H1 (cell line): ENCODE results near the gene ANKRD29. TPM values are rescaled to one million over a fixed set of nuclear protein-coding genes. Genes with fewer than 3 reads are reported as not detected.

Source experiments
- CTCF ChIA-PET: fragments of 300-600 bp; sonication (Branson Sonifier 250); formaldehyde crosslinking; loops from one replicate; lab custom pipeline; 2021; ENCODE audit not compliant: partially characterized antibody; lab: Charles Lee
- POLR2A ChIA-PET: fragments of 300-600 bp; sonication (Branson Sonifier 250); formaldehyde crosslinking; loops from one replicate; lab custom pipeline; 2021; ENCODE audit warnings: inconsistent platforms; ENCODE audit not compliant: partially characterized antibody; lab: Charles Lee
- DNase-seq, 2 experiments: peaks; one replicate each; pipeline versions ENCODE4 v3.0.0 to v3.0.0-alpha.2; 2010 to 2022; ENCODE audit warnings: low spot score in 2 of 2, low read depth in 1 of 2, mixed read lengths in 1 of 2
- FAIRE-seq: peaks from 2 replicates; lab custom pipeline; 2011; peaks lifted over from hg19 to GRCh38; lab: Jason Lieb, UNC
- H2AFZ ChIP-seq: 2 replicates; pipeline ENCODE4 v1.8.1; 2012; ENCODE audit warnings: low read length, inconsistent platforms
- H2AK5ac ChIP-seq: 2 replicates; pipeline ENCODE4 v1.6.1; 2013; ENCODE audit warnings: low read depth, low read length
- H2BK120ac ChIP-seq: replicated peaks from 2 replicates; pipeline ENCODE3; 2013; ENCODE audit warnings: low read depth, low read length, inconsistent platforms
- H2BK12ac ChIP-seq: 2 replicates; pipeline ENCODE4 v1.6.1; 2013; ENCODE audit warnings: low read depth, low read length
- H2BK15ac ChIP-seq: 2 replicates; pipeline ENCODE4 v1.6.1; 2013; ENCODE audit warnings: low read length
- H2BK20ac ChIP-seq: 2 replicates; pipeline ENCODE4 v1.6.1; 2013; ENCODE audit warnings: low read length
- H2BK5ac ChIP-seq: 2 replicates; pipeline ENCODE4 v1.6.1; 2013; ENCODE audit warnings: low read depth, low read length
- H3K14ac ChIP-seq: 2 replicates; pipeline ENCODE4 v1.6.1; 2013; ENCODE audit warnings: inconsistent platforms; ENCODE audit not compliant: insufficient read length
- H3K18ac ChIP-seq: 2 replicates; pipeline ENCODE4 v1.6.1; 2013; ENCODE audit warnings: low read length; ENCODE audit errors: extremely low read depth
- H3K23ac ChIP-seq: 2 replicates; pipeline ENCODE4 v1.6.1; 2013; ENCODE audit warnings: inconsistent platforms; ENCODE audit not compliant: insufficient read length
- H3K23me2 ChIP-seq: 2 replicates; pipeline ENCODE4 v1.6.1; 2013; ENCODE audit warnings: low read depth, low read length
- H3K27ac ChIP-seq: 2 replicates; pipeline ENCODE4 v1.6.1; 2011; ENCODE audit warnings: low read depth, low read length, inconsistent platforms
- H3K27me3 ChIP-seq, 4 experiments: replicated peaks in 1 of 4; 1 replicate in 1 of 4; 2 replicates in 3 of 4; pipeline versions ENCODE4 v1.6.1 to v1.8.1; 2011 to 2013; ENCODE audit warnings: low read length in 3 of 4, mild to moderate bottlenecking in 3 of 4, inconsistent platforms in 2 of 4, mixed read lengths in 2 of 4, moderate library complexity in 1 of 4; ENCODE audit not compliant: control insufficient read depth in 3 of 4, insufficient read depth in 3 of 4; ENCODE audit errors: extremely low read depth in 1 of 4
- H3K36me3 ChIP-seq, 4 experiments: 2 replicates each; pipeline versions ENCODE4 v1.6.1 to v1.8.1; 2011 to 2013; ENCODE audit warnings: mild to moderate bottlenecking in 4 of 4, low read length in 3 of 4, moderate library complexity in 2 of 4, control low read depth in 1 of 4, inconsistent platforms in 1 of 4; ENCODE audit not compliant: insufficient read depth in 4 of 4, control insufficient read depth in 2 of 4
- H3K4ac ChIP-seq: replicated peaks from 2 replicates; pipeline ENCODE3; 2013; ENCODE audit warnings: low read length, low read depth, mixed read lengths, inconsistent platforms; ENCODE audit not compliant: insufficient read length
- H3K4me1 ChIP-seq, 4 experiments: replicated peaks in 1 of 4; 1 replicate in 1 of 4; 2 replicates in 3 of 4; pipeline versions ENCODE4 v1.6.1 to v1.8.1; 2011 to 2013; ENCODE audit warnings: low read length in 3 of 4, inconsistent platforms in 2 of 4, mixed read lengths in 1 of 4; ENCODE audit not compliant: insufficient read depth in 4 of 4, control insufficient read depth in 3 of 4
- H3K4me2 ChIP-seq, 2 experiments: 2 replicates each; pipeline versions ENCODE4 v1.6.1 to v1.8.1; 2011 to 2013; ENCODE audit warnings: low read depth in 2 of 2, low read length in 2 of 2, control low read depth in 1 of 2, inconsistent platforms in 1 of 2, mild to moderate bottlenecking in 1 of 2; ENCODE audit not compliant: insufficient read depth in 1 of 2
- H3K4me3 ChIP-seq, 4 experiments: fragments of 200-600, 300-600 bp in 1 of 4; sonication (generic), shearing (Covaris generic), sonication (Bioruptor Twin) in 1 of 4; 2 replicates each; pipeline versions ENCODE4 v1.5.1 to v1.8.1; 2011 to 2016; ENCODE audit warnings: low read length in 4 of 4, low read depth in 3 of 4, control low read depth in 2 of 4, inconsistent platforms in 2 of 4, mild to moderate bottlenecking in 2 of 4, mixed read lengths in 1 of 4, moderate library complexity in 1 of 4; ENCODE audit not compliant: insufficient read depth in 2 of 4; ENCODE audit errors: extremely low read depth in 1 of 4
- H3K56ac ChIP-seq: replicated peaks from 2 replicates; pipeline ENCODE3; 2013; ENCODE audit warnings: low read depth, mild to moderate bottlenecking, mixed read lengths, low read length, inconsistent platforms; ENCODE audit not compliant: insufficient read length
- H3K79me1 ChIP-seq: 2 replicates; pipeline ENCODE4 v1.6.1; 2013; ENCODE audit warnings: low read depth, low read length, control low read depth
- H3K79me2 ChIP-seq, 2 experiments: 2 replicates each; pipeline versions ENCODE4 v1.6.1 to v1.8.1; 2012 to 2013; ENCODE audit warnings: low read length in 2 of 2, mild to moderate bottlenecking in 2 of 2, inconsistent platforms in 1 of 2; ENCODE audit not compliant: insufficient read depth in 2 of 2, control insufficient read depth in 1 of 2
- H3K9ac ChIP-seq, 4 experiments: replicated peaks in 1 of 4; 1 replicate in 1 of 4; 2 replicates in 3 of 4; pipeline versions ENCODE4 v1.6.1 to v1.8.1; 2011 to 2013; ENCODE audit warnings: low read depth in 3 of 4, low read length in 3 of 4, control low read depth in 2 of 4, mild to moderate bottlenecking in 2 of 4, moderate library complexity in 2 of 4, inconsistent platforms in 1 of 4; ENCODE audit errors: extremely low read depth in 1 of 4
- H3K9me3 ChIP-seq, 2 experiments: 2 replicates each; pipeline versions ENCODE4 v1.6.1 to v1.8.1; 2012 to 2013; ENCODE audit warnings: mild to moderate bottlenecking in 2 of 2, moderate library complexity in 2 of 2, control low read depth in 1 of 2, inconsistent platforms in 1 of 2, low read depth in 1 of 2, low read length in 1 of 2, mixed read lengths in 1 of 2; ENCODE audit not compliant: insufficient read depth in 2 of 2
- H4K20me1 ChIP-seq, 2 experiments: replicated peaks in 1 of 2; 2 replicates each; pipeline versions ENCODE3 to v1.8.1; 2011 to 2013; ENCODE audit warnings: inconsistent platforms in 2 of 2, low read length in 2 of 2, mild to moderate bottlenecking in 1 of 2; ENCODE audit not compliant: insufficient read depth in 2 of 2, control insufficient read depth in 1 of 2
- H4K5ac ChIP-seq: 2 replicates; pipeline ENCODE4 v1.6.1; 2013; ENCODE audit warnings: low read length, low read depth, mixed read lengths, inconsistent platforms; ENCODE audit not compliant: insufficient read length
- H4K8ac ChIP-seq: 2 replicates; pipeline ENCODE4 v1.8.0; 2013; ENCODE audit warnings: mild to moderate bottlenecking, moderate library complexity, low read length, inconsistent platforms; ENCODE audit not compliant: insufficient read depth; ENCODE audit errors: extremely low read depth
- H4K91ac ChIP-seq: replicated peaks from 2 replicates; pipeline ENCODE3; 2013; ENCODE audit warnings: low read length, mixed read lengths, inconsistent platforms; ENCODE audit not compliant: insufficient read length
- E2F6 ChIP-seq: IDR thresholded peaks from 2 replicates; pipeline ENCODE4 v1.6.1; 2012; ENCODE audit warnings: inconsistent platforms
- POLR2AphosphoS5 ChIP-seq: IDR thresholded peaks from 2 replicates; pipeline ENCODE4 v1.6.1; 2011; ENCODE audit warnings: low read depth, low read length
- RNF2 ChIP-seq: fragments of 200-900, 300-1000 bp; sonication (generic); IDR thresholded peaks from 2 replicates; pipeline ENCODE4 v1.7.1; 2016; ENCODE audit warnings: borderline replicate concordance, low read depth, mild to moderate bottlenecking, antibody characterized with exemption, low read length; ENCODE audit not compliant: poor library complexity, severe bottlenecking; ENCODE audit errors: missing control alignments
- TEAD4 ChIP-seq: IDR thresholded peaks from 2 replicates; pipeline ENCODE4 v1.6.1; 2012; ENCODE audit warnings: low read depth, low read length, inconsistent platforms, mixed read lengths
- WGBS, 2 experiments: shearing (Covaris generic) in 1 of 2; methylation state at CpG; one replicate each; pipeline versions ENCODE4 v1.1.6 to v1.1.7; 2013 to 2015; ENCODE audit warnings: low lambda C conversion rate in 2 of 2, mixed read lengths in 2 of 2, inconsistent platforms in 1 of 2, low coverage in 1 of 2, missing lambda C conversion rate in 1 of 2; ENCODE audit not compliant: insufficient replicate concordance in 2 of 2, insufficient coverage in 1 of 2, insufficient read length in 1 of 2; ENCODE audit errors: extremely low coverage in 1 of 2, missing lambda C conversion rate in 1 of 2; 5-methylcytosine and 5-hydroxymethylcytosine counted together
- polyA plus RNA-seq, 7 experiments: library from polyadenylated mRNA; depleted of rRNA in 3 of 7; stranded (reverse) in 5 of 7; unstranded in 2 of 7; fragments of >200 nt in 5 of 7; fragments of 200-250 nt in 2 of 7; gene quantifications; 1 replicate in 5 of 7; 2 replicates in 1 of 7; 4 replicates in 1 of 7; pipeline versions ENCODE4 v1.2.1 to v1.2.3, GENCODE V29; 2011 to 2013; ENCODE audit warnings: missing spikeins in 2 of 7, mixed read lengths in 2 of 7
- total RNA-seq: library from RNA; stranded (reverse); fragmentation: NEBNext Ultra II Directional; extraction: Animal tissue kit (Norgen Biotek cat#: 25700); gene quantifications from 2 replicates; pipeline ENCODE4 v1.2.1, GENCODE V29; 2021

ANKRD29 gene
- total and polyA plus RNA-seq, 2 of the 8 experiments (the other 6 are each of a cell fraction or from before 2014, with no cell fraction given) = 3.0 to 7.3 TPM

- no peak overlapping the region for H3K4me3 ChIP-seq
- no peak overlapping the region for H3K56ac ChIP-seq
- no peaks in the 10 kb centered on the region for H4K20me1 ChIP-seq
- no peaks in the 10 kb centered on the region for H3K79me1 ChIP-seq
- no peak overlapping the region for H3K23ac ChIP-seq
- H4K8ac ChIP-seq = peak overlapping the region; percentile 53; the same call in 1 of the 2 replicates
- no peak overlapping the region for H2BK120ac ChIP-seq
- H3K79me2 ChIP-seq = no peaks in the 10 kb centered on the region
- no peaks in the 10 kb centered on the region for H3K4me1 ChIP-seq
- no peak overlapping the region for H3K14ac ChIP-seq
- no peaks in the 10 kb centered on the region for H3K9me3 ChIP-seq
- WGBS, 2 experiments = 93% methylated on average over 7 of the region's 7 CpGs; no CpG with 5 or more reads in 1 of the 2 experiments
- no peak overlapping the region for H3K4ac ChIP-seq
- H2BK5ac ChIP-seq = no peak overlapping the region
- no peak overlapping the region for H4K91ac ChIP-seq
- H2AFZ ChIP-seq = no peak overlapping the region
- no peak overlapping the region for H3K9ac ChIP-seq
- H2BK12ac ChIP-seq = no peak overlapping the region
- no peak overlapping the region for H2AK5ac ChIP-seq
- no peak overlapping the region for H2BK20ac ChIP-seq
- H3K27ac ChIP-seq = no peak overlapping the region
- no peak overlapping the region for H2BK15ac ChIP-seq
- no peaks in the 10 kb centered on the region for H3K36me3 ChIP-seq
- no peak for DNase-seq
- no peak for FAIRE-seq
- H3K4me2 ChIP-seq = no peak overlapping the region
- ChIA-PET POLR2A (no interaction called here), CTCF (no interaction called here)
- no peaks in the 10 kb centered on the region for H3K27me3 ChIP-seq
- no peak overlapping the region for H4K5ac ChIP-seq
- no peak overlapping the region for H3K18ac ChIP-seq
- H3K23me2 ChIP-seq = no peaks in the 10 kb centered on the region
- TF ChIP-seq RNF2 (no peak), TEAD4 (no peak), POLR2AphosphoS5 (no peak), E2F6 (no peak)
These were observed 67.1 kb downstream of the ANKRD29 start for GRCh38 chr18:23595591-23595990.
